ENCODE data around the gene RAET1L.

DNA sequence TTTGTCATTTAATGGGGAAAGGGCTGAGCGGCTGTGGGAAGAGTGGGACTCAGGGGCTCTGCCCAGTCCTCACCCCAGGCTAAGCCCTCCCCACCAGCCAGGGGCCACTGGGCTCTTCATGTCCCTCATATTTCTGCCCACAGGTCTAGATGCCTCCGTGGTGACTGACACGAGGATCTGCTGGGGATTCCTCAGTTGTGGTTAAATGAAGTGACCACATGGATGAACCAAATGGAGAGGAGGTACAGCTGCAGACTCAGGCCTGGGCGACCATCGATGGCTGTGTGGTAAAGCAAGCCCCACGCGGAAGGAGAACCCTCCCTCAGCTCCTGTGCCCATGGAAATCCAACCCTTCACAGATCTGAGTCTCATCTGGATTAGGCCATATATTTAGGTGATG is 29.4 kb downstream of the RAET1L start:
- TF ChIP-seq, protein P1, sequence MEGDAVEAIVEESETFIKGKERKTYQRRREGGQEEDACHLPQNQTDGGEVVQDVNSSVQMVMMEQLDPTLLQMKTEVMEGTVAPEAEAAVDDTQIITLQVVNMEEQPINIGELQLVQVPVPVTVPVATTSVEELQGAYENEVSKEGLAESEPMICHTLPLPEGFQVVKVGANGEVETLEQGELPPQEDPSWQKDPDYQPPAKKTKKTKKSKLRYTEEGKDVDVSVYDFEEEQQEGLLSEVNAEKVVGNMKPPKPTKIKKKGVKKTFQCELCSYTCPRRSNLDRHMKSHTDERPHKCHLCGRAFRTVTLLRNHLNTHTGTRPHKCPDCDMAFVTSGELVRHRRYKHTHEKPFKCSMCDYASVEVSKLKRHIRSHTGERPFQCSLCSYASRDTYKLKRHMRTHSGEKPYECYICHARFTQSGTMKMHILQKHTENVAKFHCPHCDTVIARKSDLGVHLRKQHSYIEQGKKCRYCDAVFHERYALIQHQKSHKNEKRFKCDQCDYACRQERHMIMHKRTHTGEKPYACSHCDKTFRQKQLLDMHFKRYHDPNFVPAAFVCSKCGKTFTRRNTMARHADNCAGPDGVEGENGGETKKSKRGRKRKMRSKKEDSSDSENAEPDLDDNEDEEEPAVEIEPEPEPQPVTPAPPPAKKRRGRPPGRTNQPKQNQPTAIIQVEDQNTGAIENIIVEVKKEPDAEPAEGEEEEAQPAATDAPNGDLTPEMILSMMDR (conservative IDR thresholded peaks at IDR 0.05; ENCODE audit: low read depth in 2 of 2): no peak
- TF ChIP-seq, protein P2, sequence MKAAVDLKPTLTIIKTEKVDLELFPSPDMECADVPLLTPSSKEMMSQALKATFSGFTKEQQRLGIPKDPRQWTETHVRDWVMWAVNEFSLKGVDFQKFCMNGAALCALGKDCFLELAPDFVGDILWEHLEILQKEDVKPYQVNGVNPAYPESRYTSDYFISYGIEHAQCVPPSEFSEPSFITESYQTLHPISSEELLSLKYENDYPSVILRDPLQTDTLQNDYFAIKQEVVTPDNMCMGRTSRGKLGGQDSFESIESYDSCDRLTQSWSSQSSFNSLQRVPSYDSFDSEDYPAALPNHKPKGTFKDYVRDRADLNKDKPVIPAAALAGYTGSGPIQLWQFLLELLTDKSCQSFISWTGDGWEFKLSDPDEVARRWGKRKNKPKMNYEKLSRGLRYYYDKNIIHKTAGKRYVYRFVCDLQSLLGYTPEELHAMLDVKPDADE (IDR thresholded peaks at IDR 0.05): no peak
- TF ChIP-seq NANOG (IDR thresholded peaks at IDR 0.05; ENCODE audit: borderline replicate concordance): no peak
- no peak for TF ChIP-seq ZNF114 (CRISPR knock-in tag; IDR thresholded peaks at IDR 0.05)
- TF ChIP-seq EZH2 (IDR thresholded peaks at IDR 0.05; ENCODE audit: low read depth, unreplicated experiment): no peak
- TF ChIP-seq, protein P3, sequence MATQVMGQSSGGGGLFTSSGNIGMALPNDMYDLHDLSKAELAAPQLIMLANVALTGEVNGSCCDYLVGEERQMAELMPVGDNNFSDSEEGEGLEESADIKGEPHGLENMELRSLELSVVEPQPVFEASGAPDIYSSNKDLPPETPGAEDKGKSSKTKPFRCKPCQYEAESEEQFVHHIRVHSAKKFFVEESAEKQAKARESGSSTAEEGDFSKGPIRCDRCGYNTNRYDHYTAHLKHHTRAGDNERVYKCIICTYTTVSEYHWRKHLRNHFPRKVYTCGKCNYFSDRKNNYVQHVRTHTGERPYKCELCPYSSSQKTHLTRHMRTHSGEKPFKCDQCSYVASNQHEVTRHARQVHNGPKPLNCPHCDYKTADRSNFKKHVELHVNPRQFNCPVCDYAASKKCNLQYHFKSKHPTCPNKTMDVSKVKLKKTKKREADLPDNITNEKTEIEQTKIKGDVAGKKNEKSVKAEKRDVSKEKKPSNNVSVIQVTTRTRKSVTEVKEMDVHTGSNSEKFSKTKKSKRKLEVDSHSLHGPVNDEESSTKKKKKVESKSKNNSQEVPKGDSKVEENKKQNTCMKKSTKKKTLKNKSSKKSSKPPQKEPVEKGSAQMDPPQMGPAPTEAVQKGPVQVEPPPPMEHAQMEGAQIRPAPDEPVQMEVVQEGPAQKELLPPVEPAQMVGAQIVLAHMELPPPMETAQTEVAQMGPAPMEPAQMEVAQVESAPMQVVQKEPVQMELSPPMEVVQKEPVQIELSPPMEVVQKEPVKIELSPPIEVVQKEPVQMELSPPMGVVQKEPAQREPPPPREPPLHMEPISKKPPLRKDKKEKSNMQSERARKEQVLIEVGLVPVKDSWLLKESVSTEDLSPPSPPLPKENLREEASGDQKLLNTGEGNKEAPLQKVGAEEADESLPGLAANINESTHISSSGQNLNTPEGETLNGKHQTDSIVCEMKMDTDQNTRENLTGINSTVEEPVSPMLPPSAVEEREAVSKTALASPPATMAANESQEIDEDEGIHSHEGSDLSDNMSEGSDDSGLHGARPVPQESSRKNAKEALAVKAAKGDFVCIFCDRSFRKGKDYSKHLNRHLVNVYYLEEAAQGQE (IDR thresholded peaks at IDR 0.05; ENCODE audit: unreplicated experiment): no peak
- TF ChIP-seq JUNB (IDR thresholded peaks at IDR 0.05; ENCODE audit: unreplicated experiment): no peak
- no peak for TF ChIP-seq POLR2AphosphoS5 (IDR thresholded peaks at IDR 0.05; ENCODE audit: low read depth)
- no peak for TF ChIP-seq EZH2phosphoT487 (IDR thresholded peaks at IDR 0.05; ENCODE audit: unreplicated experiment)
- TF ChIP-seq CREB1 (CRISPR knock-in tag; IDR thresholded peaks at IDR 0.05; ENCODE audit: low read depth): no peak
- TF ChIP-seq ZNF331 (CRISPR knock-in tag; IDR thresholded peaks at IDR 0.05; ENCODE audit: low read depth): no peak
- no peak for TF ChIP-seq STAT1 (IDR thresholded peaks at IDR 0.05; ENCODE audit: unreplicated experiment)

All from GM23338 (cell line).